ENCODE measurements around the gene EXOG.

EXOG gene

DNA sequence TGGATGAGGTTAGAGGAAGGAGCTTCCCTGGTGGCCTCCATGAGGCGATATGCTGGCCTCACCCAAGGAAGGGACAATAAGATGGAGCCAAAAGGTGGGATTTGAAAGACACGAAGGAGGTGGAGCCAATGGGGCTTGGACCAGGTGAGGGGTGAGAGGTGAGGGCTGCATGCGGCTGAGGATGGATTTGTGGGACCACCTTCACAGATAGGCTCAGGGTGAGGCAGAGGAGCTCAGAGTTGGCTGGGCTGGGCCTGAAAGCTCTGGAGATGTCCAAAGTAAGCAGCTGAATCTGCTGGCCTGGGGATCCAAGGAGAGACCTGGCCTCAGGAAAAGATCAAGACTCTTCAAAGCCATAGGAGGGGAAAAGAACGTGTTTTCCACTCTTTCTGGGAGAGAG, 49.8 kb downstream of the EXOG start:
- DNase-seq (ENCODE audit: low read depth in 2 of 2), result no peak

DNA sequence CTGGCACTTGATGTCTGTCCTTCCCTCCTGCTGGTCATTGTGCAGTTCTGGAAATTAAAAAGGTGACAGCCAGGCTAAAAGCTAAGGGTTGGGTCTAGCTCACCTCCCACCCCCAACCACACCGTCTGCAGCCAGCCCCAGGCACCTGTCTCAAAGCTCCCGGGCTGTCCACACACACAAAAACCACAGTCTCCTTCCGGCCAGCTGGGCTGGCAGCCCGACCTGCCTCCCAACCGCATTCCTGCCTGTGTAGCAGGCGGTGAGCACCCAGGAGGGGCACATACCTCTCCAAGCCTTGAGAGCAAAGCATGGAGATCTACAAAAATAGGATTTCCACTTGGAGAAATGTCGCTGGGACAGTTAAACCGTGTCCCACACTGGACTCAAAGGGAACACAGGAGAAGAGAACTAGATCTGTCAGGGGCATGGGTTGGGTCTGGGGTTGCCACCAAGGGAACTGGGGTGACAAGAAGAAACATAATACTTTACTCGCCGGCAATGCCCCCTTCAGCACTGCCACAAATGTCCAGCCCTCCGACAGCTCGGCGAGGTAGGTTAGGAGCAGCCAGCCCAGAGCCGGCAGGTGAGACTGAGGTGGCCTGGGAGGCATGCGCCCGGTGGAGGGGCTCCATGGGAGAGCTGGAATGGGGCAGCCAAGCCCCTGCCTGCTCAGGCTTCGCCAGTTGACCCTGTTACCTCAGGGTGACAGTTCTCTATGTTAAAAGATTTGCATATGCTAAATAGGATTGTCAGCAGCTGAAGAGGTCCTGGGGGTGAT, 52.2 kb downstream of the EXOG start:
- no peak for DNase-seq (ENCODE audit: low read depth in 2 of 2)

DNA sequence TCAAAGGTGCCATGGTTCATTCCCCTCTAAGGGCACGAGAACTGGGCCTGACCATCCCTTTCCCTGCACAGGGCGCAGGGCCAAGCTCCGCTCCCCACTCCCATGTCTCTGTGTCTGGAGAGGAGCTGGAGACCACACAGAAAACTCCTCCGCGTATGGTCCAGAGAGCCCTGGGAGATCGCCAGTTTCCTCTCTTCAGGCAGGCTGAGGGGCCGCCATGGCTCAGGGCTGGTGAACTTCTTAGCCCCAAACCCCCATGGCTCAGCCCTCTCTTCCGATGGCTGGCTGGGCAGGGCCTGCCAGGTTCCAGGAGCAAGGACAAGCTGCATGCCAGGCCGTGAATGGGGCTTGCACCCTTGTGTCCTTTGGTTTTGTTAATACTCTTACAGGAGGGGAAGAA, 52.9 kb downstream of the EXOG start:
- no peak for DNase-seq (ENCODE audit: low read depth in 2 of 2)

DNA sequence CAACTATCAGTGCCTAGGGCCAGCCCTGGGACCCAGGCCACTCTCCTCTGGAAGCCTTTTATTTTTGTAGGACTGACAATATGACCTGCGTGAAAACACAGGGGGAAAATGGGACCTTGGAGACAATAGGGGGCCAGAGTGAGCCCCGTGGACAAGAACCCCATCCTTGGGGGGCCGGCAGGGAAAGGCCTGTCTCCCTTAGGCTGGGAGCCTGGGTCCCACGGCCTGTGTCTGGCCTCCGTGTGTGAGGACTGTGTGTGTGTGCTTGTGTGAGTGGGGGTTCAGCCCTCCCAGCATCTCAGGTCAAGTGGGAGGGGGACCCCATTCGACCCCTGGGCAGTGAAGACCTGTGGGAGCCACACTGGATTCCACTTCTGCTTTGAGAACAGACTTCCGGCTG, 53.3 kb downstream of the EXOG start:
- no peak for DNase-seq (ENCODE audit: low read depth in 2 of 2)

DNA sequence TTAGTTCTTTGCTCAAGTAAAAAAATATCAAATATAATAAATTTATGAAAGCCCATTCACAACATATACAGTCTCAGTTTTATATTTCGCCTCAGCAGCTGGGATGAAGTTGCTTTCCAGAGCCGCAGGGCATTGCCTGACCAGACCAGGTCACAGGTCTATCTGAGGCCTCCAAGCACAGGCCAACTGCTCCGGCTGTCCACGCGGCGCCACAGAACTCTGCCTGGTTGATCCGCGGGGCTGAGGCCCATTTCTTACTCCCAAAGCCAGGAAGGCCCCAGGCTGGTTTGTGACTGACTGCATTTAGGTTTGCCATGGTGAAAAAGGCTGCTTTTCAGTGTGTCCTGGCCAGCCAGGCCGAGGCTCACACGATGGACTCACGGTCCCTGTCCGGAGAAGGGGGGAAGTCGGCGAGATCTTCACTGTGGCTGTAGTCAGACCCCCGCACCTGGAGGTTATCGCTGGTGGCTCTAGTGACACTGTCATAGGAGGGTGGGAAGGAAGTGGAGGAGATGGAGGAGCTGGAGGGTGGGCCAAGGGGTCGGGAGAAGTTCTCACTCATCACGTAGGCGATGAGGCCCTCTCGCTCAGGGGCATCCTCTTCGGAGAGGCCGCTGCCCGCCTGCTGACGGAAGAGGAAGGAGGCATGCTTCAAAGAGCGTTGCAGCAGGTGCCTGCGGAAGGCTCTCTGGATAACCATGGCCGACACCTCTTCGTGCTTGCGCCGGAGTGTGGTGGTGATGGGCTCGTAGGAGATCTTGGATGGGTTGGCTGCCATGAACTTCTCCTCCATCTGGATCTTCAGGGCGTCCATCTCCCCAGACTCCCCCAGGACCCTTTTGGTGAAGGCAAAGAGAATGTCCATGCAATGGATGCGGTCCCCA, 54.1 kb downstream of the EXOG start:
- no peak for DNase-seq (ENCODE audit: low read depth in 2 of 2)

DNA sequence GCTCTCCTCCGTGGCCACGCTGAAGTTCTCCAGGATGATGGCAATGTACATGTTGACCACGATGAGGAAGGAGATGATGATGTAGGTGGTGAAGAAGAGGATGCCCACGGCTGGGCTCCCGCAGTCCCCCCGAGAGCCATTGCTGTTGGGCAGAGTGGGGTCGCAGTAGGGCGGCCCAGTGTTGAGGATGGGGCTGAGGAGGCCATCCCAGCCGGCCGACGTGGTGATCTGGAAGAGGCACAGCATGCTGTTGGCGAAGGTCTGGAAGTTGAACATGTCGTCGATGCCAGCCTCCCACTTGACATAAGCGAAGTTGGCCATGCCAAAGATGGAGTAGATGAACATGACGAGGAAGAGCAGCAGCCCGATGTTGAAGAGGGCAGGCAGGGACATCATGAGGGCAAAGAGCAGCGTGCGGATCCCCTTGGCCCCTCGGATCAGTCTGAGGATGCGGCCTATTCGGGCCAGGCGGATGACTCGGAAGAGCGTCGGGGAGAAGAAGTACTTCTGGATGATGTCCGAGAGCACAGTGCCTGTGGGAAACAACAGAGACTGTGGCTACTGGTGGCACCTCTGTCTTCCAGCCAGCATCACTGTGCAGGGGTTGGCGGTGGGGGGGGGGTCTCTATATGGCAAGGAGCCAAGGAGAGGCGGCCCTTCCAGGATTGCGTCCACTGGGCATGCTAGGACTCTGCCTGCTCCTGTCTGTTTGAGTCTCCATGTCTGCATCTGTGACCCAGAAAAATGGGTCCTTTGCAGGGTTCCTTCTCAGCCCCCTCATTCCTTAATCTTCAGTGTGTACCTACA, 55.1 kb downstream of the EXOG start:
- DNase-seq (ENCODE audit: low read depth in 2 of 2), result no peak

DNA sequence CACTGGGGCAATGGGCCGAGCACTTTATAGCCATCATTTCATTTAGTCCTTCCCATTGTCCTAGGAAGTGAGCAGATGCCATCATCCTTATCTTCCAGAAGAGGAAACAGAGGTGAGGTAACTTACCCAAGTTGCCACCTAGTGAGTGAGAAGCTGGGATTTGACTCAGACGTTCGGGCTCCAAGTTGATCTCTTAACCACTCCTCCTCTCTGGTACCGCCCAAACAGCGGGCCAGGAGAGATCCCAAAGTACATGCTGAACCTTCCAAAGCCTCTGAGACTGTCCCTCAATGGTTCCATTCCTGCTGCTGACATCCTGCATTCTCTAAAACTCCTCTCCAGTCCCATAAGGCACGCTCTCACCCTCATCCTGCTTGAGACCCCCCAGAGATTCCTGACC, 56.2 kb downstream of the EXOG start:
- no peak for DNase-seq (ENCODE audit: low read depth in 2 of 2)

DNA sequence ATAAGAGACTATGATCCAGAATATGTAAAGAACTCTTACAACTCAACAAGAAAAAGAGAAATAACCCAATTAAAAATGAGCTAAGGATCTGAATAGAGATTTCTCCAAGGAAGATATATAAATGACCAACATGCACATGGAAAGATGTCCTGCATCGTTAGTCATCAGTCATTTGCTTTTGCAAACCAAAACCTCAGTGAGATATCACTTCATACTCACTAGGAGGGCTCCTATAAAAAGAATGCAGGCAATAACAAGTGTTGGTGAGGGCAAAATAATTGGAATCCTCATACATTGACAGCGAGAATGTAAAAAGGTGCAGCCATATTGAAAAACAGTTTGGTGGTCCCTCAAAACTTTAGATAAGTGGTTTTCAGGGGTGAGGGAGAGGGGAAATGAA, 56.9 kb downstream of the EXOG start:
- no peak for DNase-seq (ENCODE audit: low read depth in 2 of 2)

DNA sequence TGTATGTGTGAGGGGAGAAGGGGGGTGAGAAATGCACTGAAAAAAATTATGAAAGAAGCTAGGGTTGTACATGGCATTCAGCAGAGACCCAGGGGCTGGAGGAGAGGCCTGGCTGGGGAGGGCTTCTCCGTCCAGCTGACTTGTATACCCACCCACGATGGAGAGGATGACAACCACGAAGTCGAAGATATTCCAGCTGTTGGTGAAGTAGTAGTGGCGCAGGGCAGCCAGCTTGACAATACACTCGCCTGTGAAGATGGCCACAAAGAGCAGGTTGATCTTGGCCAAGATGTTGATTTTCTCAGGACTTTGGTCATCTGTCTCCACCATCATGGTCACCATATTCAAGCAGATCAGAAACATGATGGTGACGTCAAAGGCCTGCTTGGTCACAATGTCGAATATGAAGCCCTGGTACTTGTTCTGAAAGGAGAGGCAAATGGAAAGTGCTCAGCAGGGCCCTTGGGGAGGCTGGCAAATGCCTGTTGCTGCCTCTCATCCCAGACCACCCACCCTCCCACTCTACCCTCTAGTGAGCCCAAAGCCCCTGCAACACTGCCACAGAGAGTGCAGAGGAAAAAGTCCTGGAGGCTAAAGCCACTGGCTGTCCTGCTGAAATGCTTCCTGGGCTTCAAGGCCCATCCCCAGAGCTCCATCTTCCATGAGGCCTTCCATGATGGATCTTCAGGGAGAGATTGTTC, 58.1 kb downstream of the EXOG start:
- no peak for DNase-seq (ENCODE audit: low read depth in 2 of 2)

DNA sequence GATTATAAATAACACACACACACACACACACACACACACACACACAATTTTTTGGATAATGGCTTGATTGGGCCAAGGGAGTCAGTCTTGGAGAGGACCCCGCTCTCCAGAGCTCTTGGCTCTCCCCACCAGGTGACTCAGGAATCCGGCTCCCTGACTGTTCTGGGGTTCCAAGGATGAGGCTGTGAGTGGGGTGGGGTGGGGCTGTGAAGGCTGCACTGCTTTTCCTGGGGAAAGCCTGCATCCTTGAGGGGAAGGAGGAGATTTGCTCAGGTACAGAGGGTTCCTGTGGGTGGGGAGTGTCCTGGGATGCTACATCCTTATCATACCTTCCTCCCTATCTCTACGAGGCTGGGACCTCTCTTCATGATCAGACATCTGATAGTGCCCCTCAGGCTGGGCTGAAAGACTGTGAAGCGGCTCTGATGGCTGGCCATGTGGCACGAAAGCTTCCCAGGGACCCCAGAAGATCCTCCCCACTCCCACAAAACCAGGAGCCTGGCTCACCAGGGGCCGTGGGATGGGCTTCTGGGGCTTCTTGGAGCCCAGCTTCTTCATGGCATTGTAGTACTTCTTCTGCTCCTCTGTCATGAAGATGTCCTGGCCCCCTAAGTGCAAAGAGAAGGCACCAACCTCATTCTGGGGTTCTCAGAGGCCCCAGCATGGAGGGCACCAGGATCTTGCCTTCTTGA, 59.2 kb downstream of the EXOG start:
- no peak for DNase-seq (ENCODE audit: low read depth in 2 of 2)

DNA sequence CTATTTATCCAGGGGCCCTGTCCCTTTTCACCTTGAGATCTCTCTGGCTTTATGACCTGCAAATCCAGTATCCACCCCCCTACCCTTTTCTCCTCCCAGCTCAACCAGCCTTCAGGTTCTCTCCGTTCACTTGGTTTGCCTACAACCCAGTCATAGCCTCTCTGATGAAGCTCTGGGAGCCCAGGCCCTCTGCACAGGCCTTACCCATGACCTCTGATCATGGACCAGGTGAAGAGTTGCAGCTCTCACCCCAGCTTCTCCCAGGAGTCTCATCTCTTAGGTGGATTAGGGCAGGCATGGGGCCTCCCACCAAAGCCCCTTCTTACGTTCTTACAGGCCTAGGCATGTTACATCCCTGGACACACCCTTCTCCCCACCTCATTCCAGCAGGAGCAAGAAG, 59.8 kb downstream of the EXOG start:
- DNase-seq (ENCODE audit: low read depth in 2 of 2), result no peak

DNA sequence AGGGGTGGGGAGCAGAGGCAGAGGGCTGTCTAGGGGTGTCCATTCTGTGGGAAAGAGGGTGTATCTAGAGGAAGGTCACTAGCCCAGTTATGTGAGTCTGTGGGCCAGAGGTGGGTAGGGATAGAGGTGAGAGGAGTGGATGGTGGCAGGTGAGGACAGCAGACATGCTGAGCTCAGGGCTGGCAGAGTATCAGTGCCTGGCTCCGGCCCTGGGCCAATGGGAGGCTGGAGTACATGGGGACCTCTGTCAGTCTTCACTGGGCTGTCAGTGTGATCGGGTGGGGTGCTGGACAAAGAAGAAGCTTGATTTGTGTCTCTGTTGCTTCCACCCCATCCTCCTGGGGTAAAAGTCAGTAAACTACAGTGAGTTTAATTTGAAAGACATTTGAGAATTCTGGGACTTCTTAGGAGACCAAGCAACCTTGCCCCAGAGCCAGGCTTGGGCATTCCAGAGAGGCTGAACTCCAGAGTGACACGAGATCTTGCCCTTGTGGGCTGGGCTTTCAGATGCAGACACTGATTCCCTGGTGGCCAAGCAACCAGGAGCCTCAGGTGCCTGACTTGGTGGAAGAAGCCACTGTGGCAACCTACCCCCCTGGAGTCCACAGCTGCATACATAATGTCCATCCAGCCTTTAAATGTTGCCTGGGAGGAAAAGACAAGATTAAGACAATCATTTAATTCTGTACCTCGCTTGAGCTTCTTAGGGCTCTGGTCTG, 60.7 kb downstream of the EXOG start:
- no peak for DNase-seq (ENCODE audit: low read depth in 2 of 2)

DNA sequence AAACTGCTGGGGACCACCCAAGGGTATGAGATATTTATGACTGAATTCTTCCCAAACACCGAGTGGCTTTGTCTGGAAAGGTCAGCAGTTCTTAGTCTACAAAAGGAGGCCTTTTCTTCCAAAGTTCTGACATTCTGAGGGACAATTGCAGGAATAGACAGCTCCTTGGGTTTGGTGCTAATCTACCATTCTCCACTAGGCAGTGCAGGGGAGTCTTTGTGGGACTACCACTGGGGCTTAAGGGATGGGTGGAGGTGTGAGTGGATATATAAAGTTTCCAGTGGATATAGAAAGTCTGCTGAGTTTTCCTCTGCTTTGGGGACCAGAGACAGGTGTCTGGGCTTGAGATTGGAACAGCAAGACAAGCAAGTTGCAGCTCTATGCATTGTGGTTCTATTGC, 62.7 kb downstream of the EXOG start:
- DNase-seq (ENCODE audit: low read depth in 2 of 2), result no peak

DNA sequence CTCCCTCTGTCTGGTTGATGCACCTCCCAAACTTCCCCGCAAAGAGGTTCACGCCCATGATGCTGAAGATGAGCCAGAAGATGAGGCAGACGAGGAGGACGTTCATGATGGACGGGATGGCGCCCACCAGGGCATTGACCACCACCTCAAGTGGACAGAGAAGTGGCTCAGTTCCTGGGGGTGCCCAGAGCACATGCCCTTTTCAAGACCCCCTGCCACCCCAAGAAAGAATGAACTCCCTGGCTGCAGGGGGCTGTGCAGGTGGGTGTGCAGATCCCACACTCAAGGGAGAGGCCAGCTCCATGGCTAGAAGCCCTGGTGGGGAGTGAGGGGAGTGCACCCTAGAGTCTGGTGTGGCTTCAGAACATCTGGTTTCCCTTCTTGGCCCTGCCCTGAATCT, 64.1 kb downstream of the EXOG start:
- no peak for DNase-seq (ENCODE audit: low read depth in 2 of 2)

DNA sequence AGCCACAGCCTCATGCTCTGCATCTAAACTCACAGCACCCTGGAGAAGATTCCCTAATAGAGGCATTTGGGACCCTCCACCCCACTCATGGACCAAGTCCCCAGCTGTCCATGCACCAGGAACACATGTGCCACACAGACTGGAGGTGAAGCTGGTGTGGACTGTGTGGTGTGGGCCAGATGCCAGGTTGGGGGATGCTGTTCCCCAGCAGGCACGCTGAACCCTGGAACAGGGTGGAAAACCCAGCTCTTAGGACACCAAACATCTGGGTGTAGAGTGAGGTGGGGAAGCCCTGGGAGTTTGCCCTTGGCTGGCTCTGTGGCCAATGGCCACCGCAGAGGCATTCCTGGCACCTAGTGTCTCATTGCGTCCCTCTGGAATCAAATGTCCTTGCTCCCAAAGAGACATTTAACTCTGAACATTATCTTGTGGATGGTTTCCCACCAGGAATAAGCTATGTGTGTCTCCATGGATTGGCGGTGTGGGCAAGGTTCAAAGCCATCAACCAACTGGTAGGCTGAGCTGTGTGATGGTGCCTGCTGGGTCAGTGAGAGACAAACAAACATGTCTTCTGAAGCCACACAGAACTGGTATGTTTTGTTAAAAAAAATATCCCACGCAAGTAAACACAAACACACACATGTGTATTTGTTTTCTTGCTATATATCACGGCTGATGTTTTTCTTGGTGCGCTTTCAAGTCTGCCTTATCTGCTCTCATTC, 65.0 kb downstream of the EXOG start:
- no peak for DNase-seq (ENCODE audit: low read depth in 2 of 2)

DNA sequence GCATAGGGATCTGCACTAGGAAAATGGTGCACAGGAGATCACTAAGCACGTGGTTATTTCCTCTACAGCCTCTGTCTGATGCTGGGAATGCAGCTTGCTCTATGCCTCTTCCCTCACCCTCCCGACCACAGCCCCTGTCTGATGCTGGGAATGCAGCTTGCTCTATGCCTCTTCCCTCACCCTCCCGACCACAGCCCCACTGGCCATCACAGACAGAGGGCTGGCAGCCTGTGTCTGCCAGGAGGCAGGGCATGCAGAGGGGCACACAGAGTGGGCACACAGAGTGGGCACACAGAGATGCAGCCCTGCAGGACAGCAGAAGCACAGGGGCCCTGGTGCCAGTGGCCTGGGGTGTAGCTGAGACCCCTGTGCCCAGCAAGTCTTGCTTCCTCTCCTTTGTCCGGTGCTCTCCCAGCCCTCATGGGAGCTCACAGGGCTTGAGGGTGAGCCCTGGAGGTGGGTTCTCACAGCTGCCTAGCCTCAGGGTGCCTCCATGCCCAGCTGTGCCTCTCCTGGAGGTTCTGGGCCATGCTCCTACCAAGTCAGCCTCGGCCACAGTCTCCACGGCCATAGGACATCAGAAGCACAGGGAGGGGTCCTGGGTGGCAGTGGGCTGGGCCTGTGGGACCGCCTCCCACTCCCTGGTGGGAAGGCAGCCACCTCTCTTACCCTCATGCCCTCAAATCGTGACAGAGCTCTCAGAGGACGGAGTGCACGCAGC, 65.8 kb downstream of the EXOG start:
- DNase-seq (ENCODE audit: low read depth in 2 of 2), result no peak

DNA sequence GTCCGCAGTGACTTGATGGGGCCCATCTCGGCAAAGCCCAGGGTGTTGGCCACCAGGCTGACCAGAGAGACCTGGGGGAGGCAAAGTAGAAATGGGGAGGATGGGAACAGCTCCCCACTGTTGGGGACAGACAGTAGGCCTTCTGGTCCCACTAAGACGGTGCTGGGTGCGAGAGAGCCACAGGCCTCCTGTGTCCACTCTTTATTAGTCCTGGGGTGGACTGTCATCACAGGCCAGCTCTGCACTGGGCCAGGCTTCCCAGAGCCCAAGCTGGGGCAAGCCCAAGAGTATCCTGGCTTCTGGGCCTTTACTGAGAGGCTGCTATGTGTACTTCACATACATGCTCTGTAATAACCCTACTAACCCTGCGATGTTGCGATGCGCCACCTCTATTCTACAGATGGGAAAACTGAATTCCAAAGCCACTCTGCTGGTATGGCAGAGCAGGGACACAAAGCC, 66.4 kb downstream of the EXOG start:
- DNase-seq (ENCODE audit: low read depth in 2 of 2), result no peak

DNA sequence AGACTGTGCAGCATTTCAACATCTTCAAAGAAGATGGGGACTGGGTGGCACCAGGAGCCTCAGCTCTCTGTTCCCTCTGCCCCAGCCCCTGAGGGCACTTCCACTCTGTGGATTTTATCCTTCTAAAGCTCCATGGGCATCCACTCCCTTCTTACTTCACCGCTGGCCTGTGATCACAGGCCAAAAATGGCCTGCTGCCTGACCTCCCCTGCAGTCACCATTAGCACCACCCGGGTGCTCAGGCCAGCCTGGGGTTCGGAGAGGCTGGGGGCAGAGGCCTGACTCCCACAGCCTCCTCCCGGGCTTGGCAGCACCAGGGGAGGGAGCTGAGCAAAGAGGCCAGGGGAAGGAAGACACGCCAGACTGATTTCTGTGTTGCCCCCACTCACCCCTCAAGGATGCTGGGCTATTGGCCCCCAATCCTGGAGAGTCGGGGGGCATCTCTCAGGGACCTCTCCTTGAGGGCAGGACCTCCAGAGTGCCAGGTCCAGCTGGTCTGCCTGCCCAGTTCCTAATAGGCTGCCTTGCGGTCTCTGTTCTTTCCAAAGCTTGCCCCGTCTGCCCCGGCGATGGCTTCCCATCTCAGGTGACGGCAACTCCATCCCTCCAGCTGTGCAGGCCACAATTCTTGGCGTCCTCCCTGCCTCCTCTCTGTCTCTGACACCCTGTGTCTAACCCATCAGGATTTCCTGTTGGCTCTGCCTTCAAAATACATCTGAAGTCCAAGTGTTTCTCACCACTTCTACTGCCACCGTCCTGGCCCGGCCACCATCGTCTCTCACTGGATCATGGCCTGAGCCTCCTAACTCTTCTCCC, 67.1 kb downstream of the EXOG start:
- DNase-seq (ENCODE audit: low read depth in 2 of 2), result no peak
